GM12878 (cell line): ENCODE data around the gene CSRP3. TPM values are rescaled to one million over a fixed set of nuclear protein-coding genes. Genes with fewer than 3 reads are reported as not detected.

Experiments used
- ATAC-seq: fragments of 200-7000 bp; cut with Tn5 transposase; 3 replicates; pipeline ENCODE4 v1.9.1; 2020; ENCODE audit warnings: mild to moderate bottlenecking, moderate library complexity
- BruUV-seq: library from RNA; stranded (reverse); fragments of 400-500 nt; replicated peaks from 2 replicates; lab custom pipeline; 2021; lab: Mats Ljungman, UMichigan
- CTCF ChIA-PET: fragments of 300-600 bp; sonication (Branson Sonifier 250); formaldehyde crosslinking; extraction: SDS; loops from one replicate; lab custom pipeline; 2021; ENCODE audit warnings: inconsistent platforms; lab: Yijun Ruan, JAX
- POLR2A ChIA-PET: fragments of 350-600 bp; formaldehyde crosslinking; extraction: SDS; loops from one replicate; lab custom pipeline; 2021; ENCODE audit warnings: inconsistent platforms; lab: Charles Lee
- RAD21 ChIA-PET: fragments of 300-600 bp; sonication (Branson Sonifier 250); formaldehyde crosslinking; loops from one replicate; lab custom pipeline; 2023; ENCODE audit warnings: antibody characterized with exemption; ENCODE audit not compliant: unreplicated experiment; lab: Charles Lee
- SMC1A ChIA-PET: fragments of 300-600 bp; sonication (Branson Sonifier 250); formaldehyde crosslinking; loops from one replicate; lab custom pipeline; 2023; ENCODE audit not compliant: unreplicated experiment, uncharacterized antibody; lab: Charles Lee
- DNase-seq: peaks from one replicate; pipeline ENCODE4 v3.0.0-alpha.2; 2011; ENCODE audit warnings: low read depth, low spot score
- FAIRE-seq: peaks from 3 replicates; lab custom pipeline; 2011; peaks lifted over from hg19 to GRCh38; lab: Jason Lieb, UNC
- H2AFZ ChIP-seq: 2 replicates; pipeline ENCODE4 v1.6.0; 2011; ENCODE audit warnings: low read depth, low read length, control low read depth; ENCODE audit not compliant: control insufficient read depth
- H3K27ac ChIP-seq: 2 replicates; pipeline ENCODE4 v1.5.1; 2011; ENCODE audit warnings: control low read depth; ENCODE audit not compliant: control insufficient read depth, insufficient read depth
- H3K27me3 ChIP-seq, 2 experiments: replicated peaks in 1 of 2; 2 replicates each; pipeline versions ENCODE4 v1.6.0 to v1.6.1; 2011; ENCODE audit warnings: low read length in 1 of 2; ENCODE audit not compliant: control insufficient read depth in 2 of 2, insufficient read depth in 2 of 2
- H3K36me3 ChIP-seq, 2 experiments: 2 replicates each; pipeline ENCODE4 v1.5.1; 2011; ENCODE audit warnings: low read length in 1 of 2; ENCODE audit not compliant: control insufficient read depth in 2 of 2, insufficient read depth in 2 of 2
- H3K4me1 ChIP-seq: 2 replicates; pipeline ENCODE4 v1.6.1; 2011; ENCODE audit warnings: mild to moderate bottlenecking, low read length, moderate library complexity, mixed read lengths; ENCODE audit not compliant: control insufficient read depth, insufficient read depth
- H3K4me2 ChIP-seq: 2 replicates; pipeline ENCODE4 v1.6.0; 2011; ENCODE audit warnings: control low read depth; ENCODE audit not compliant: control insufficient read depth, insufficient read depth
- H3K4me3 ChIP-seq: fragments of 200-600 bp; sonication (generic); 2 replicates; pipeline ENCODE4 v1.5.1; 2016
- H3K79me2 ChIP-seq: 2 replicates; pipeline ENCODE4 v1.6.0; 2011; ENCODE audit warnings: low read length; ENCODE audit not compliant: control insufficient read depth, insufficient read depth
- H3K9ac ChIP-seq: 2 replicates; pipeline ENCODE4 v1.8.0; 2011; ENCODE audit warnings: low read length, control low read depth, mixed read lengths; ENCODE audit not compliant: control insufficient read depth, insufficient read depth
- H3K9me3 ChIP-seq: replicated peaks from 3 replicates; pipeline ENCODE4 v1.5.1; 2011; ENCODE audit warnings: mild to moderate bottlenecking, low read length; ENCODE audit not compliant: control insufficient read depth, insufficient read depth
- H4K20me1 ChIP-seq: 2 replicates; pipeline ENCODE4 v1.6.0; 2011; ENCODE audit not compliant: control insufficient read depth, insufficient read depth
- CUX1 ChIP-seq: IDR thresholded peaks from 2 replicates; pipeline ENCODE4 v1.6.1; 2012; ENCODE audit warnings: improper control_type of control experiment, low read depth, low read length; ENCODE audit not compliant: insufficient replicate concordance
- JUND ChIP-seq: IDR thresholded peaks from 2 replicates; pipeline ENCODE4 v1.6.1; 2012; ENCODE audit warnings: low read depth, mild to moderate bottlenecking, low read length, improper control_type of control experiment, moderate library complexity
- NR2C1 ChIP-seq: fragments of 450-650 bp; IDR thresholded peaks from 2 replicates; pipeline ENCODE4 v1.6.1; 2017; ENCODE audit warnings: antibody characterized with exemption, mild to moderate bottlenecking, moderate library complexity
- PML ChIP-seq: IDR thresholded peaks from 2 replicates; pipeline ENCODE4 v1.6.1; 2012; ENCODE audit warnings: low read length, inconsistent platforms
- POLR2A ChIP-seq: IDR thresholded peaks from 2 replicates; pipeline ENCODE4 v1.6.1; 2011; ENCODE audit warnings: low read depth, mild to moderate bottlenecking, low read length
- RCOR1 ChIP-seq: conservative IDR thresholded peaks from 2 replicates; pipeline ENCODE4 v1.6.1; 2012; ENCODE audit warnings: low read depth, low read length, improper control_type of control experiment
- ZNF274 ChIP-seq: IDR thresholded peaks from one replicate; pipeline ENCODE4 v1.8.0; 2011; ENCODE audit not compliant: insufficient read length, insufficient read depth
- WGBS: methylation state at CpG from one replicate; pipeline ENCODE4 v1.1.6; 2016; ENCODE audit warnings: low lambda C conversion rate; ENCODE audit not compliant: insufficient replicate concordance, insufficient coverage; ENCODE audit errors: missing lambda C conversion rate; 5-methylcytosine and 5-hydroxymethylcytosine counted together
- in situ Hi-C: fragments of 300-500 bp; cut with MboI; formaldehyde crosslinking; loops from 9 replicates; pipeline ENCODE4 v1.14.3; 2018; ENCODE audit warnings: mixed read lengths
- intact Hi-C: fragments of 100-400 bp; cut with micrococcal nuclease; formaldehyde crosslinking; loops from one replicate; pipeline ENCODE4 v1.14.2; 2022; ENCODE audit not compliant: unreplicated experiment
- polyA plus RNA-seq, 11 experiments: library from polyadenylated mRNA; depleted of rRNA in 4 of 11; unstranded in 6 of 11; stranded (reverse) in 5 of 11; fragments of >200 nt; fragmentation: Nextera tagmentation in 4 of 11; fragmentation: Illumina TruSeq in 1 of 11; extraction: Ambion mirVana in 4 of 11; extraction: Trizol in 1 of 11; gene quantifications; 1 replicate in 1 of 11; 2 replicates in 10 of 11; pipeline versions ENCODE4 v1.2.1 to v1.2.3, GENCODE V29; 2011 to 2016; ENCODE audit warnings: inconsistent platforms in 2 of 11, missing spikeins in 2 of 11, low read depth in 1 of 11
- total RNA-seq, 4 experiments: library from RNA; depleted of rRNA in 3 of 4; stranded (reverse); fragments of >200 nt in 3 of 4; fragmentation: Illumina TruSeq in 1 of 4; extraction: Trizol in 1 of 4; gene quantifications; 2 replicates each; pipeline versions ENCODE4 v1.2.1 to v1.2.3, GENCODE V29; 2013 to 2021
- TF ChIP-seq, protein P1 (sequence below): fragments of 450-650 bp; IDR thresholded peaks from 2 replicates; pipeline ENCODE4 v1.6.1; 2017; ENCODE audit warnings: low read depth, mild to moderate bottlenecking, moderate library complexity

Gene CSRP3
- total and polyA plus RNA-seq, 10 of the 15 experiments (the other 5 are each of a cell fraction or from before 2014, with no cell fraction given) = not detected

GRCh38 chr11:19225123-19225522 is 23.3 kb upstream of the CSRP3 start:
- BruUV-seq = no TSS peak
- Histone ChIP-seq H2AFZ (no peak overlapping the region), H3K9me3 (no peaks in the 10 kb centered on the region), H3K9ac (no peak overlapping the region), H3K79me2 (no peaks in the 10 kb centered on the region), H3K27ac (no peak overlapping the region), H3K4me1 (no peaks in the 10 kb centered on the region), H4K20me1 (no peaks in the 10 kb centered on the region)
- ATAC-seq = no peak
- FAIRE-seq = no peak
- ChIA-PET POLR2A (no interaction called here), SMC1A (no interaction called here)
- WGBS = 90% methylated on average over 6 of the region's 6 CpGs
- DNase-seq = no peak
- TF ChIP-seq POLR2A = peak; percentile 35; the same call in 1 of the 2 replicates
- TF ChIP-seq, protein P1, sequence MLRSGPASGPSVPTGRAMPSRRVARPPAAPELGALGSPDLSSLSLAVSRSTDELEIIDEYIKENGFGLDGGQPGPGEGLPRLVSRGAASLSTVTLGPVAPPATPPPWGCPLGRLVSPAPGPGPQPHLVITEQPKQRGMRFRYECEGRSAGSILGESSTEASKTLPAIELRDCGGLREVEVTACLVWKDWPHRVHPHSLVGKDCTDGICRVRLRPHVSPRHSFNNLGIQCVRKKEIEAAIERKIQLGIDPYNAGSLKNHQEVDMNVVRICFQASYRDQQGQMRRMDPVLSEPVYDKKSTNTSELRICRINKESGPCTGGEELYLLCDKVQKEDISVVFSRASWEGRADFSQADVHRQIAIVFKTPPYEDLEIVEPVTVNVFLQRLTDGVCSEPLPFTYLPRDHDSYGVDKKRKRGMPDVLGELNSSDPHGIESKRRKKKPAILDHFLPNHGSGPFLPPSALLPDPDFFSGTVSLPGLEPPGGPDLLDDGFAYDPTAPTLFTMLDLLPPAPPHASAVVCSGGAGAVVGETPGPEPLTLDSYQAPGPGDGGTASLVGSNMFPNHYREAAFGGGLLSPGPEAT = no peak
- TF ChIP-seq, all 136 proteins: peak for 1
- in situ Hi-C loops (no loop called here), intact Hi-C loops (no loop called here)
- ChIA-PET CTCF (no interaction called here), RAD21 (no interaction called here)
- no peak overlapping the region for H3K4me2 ChIP-seq
- no peak overlapping the region for H3K4me3 ChIP-seq
- H3K27me3 ChIP-seq = no peaks in the 10 kb centered on the region
- H3K36me3 ChIP-seq = peaks cover 7 to 8% of the 10 kb centered on the region in 2 experiments

- ChIA-PET RAD21 (no interaction called here), SMC1A (interaction anchor here (0.7 to 1.1 kb wide), 2 partner anchors 143 to 160 kb away, joined by 3 read pairs; no protein-coding TSS in a partner anchor), POLR2A (no interaction called here), CTCF (no interaction called here)
- ATAC-seq (no peak), FAIRE-seq (no peak), DNase-seq (no peak)
- no peaks in the 10 kb centered on the region for H4K20me1 ChIP-seq
- 65% methylated on average over 3 of the region's 3 CpGs for WGBS
- H3K4me2 ChIP-seq = no peak overlapping the region
- no peaks in the 10 kb centered on the region for H3K4me1 ChIP-seq
- no peak overlapping the region for H3K27ac ChIP-seq
- H3K4me3 ChIP-seq = no peak overlapping the region
- H3K79me2 ChIP-seq = no peaks in the 10 kb centered on the region
- H3K27me3 ChIP-seq = no peaks in the 10 kb centered on the region
- no peak overlapping the region for H2AFZ ChIP-seq
- peaks cover 4 to 8% of the 10 kb centered on the region in 2 experiments for H3K36me3 ChIP-seq
- in situ Hi-C loops (no loop called here), intact Hi-C loops (no loop called here)
- no peaks in the 10 kb centered on the region for H3K9me3 ChIP-seq
- no TSS peak for BruUV-seq
- no peak overlapping the region for H3K9ac ChIP-seq
- TF ChIP-seq RCOR1 = no peak
- no peak for TF ChIP-seq NR2C1
- no peak for TF ChIP-seq JUND
- TF ChIP-seq PML = no peak
- no peak for TF ChIP-seq CUX1
- TF ChIP-seq ZNF274 = no peak
Measured at GRCh38 chr11:19220903-19221724, 19.3 kb upstream of the CSRP3 start.
